Stimulated activated CD4-positive, alpha-beta T cell treated with anti-CD3 and anti-CD28 coated beads, Interleukin-4, amount 100 ng/mL, for 48 hours (primary cell): Measurements from ENCODE around the gene NOSTRIN.
"Not testable (repeated sequence)": the region's sequence is repeated elsewhere in the genome, so short reads cannot be mapped to it uniquely, and the experiment has no call there.

ENCODE experiments used
- DNase-seq, 2 donors: peaks; one replicate each; pipeline ENCODE4 v3.0.0-alpha.2; 2020; ENCODE audit warnings: low read depth in 2 of 2

Gene NOSTRIN

DNA sequence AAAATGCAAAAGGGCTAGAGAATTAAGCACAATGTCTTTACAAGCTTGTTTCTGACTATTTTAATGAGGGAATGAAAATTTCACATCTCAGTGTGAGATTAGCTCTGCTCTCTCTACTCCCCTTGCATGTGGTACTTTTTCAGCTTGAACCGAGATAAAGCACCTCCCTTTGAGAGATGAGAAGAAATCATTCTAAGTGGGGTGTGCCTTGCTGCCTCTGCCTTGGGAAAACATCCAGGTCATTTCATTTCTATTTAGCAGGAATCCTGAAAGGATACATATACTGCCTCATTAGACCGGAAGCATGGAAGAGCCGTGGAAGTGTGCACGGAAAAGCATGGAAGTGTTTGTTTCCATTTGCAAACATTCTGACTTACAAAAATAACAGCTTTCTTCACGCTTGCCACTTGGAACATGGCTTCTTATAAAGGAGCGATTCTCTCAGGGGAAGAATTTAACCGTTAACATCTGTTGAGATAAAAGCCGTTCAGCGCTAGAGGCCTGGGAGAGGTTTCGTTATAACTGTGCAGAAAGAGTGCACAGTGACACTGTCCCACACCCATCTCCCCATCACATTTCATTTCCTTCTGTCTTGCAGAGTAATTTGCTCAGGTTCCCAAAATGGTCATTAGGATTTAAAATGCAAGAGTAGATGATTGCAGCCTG lies 16.7 kb downstream of the NOSTRIN start:
- no peak for DNase-seq

- DNase-seq: no peak
Measured at GRCh38 chr2:168819829-168820489, 17.5 kb downstream of the NOSTRIN start.

DNA sequence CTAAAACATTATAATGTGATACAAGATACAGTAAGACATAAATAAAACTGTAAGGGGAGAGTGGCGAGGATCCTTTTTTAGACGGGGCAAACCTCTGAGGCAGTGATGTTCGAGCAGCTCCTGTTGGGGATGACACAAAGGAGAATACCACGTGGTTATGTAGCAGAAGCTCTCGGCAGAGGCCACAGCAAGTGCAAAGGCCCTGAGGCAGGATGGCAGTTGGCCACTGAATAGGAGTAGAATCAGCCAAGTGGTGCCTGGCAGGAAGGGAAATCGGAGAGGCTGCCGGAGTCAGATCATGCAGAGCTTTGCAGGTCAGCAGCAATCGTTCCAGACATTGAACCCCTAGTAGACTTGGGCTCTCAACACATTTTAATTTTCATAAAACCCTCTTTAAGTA lies 19.1 kb downstream of the NOSTRIN start:
- no peak for DNase-seq

DNA sequence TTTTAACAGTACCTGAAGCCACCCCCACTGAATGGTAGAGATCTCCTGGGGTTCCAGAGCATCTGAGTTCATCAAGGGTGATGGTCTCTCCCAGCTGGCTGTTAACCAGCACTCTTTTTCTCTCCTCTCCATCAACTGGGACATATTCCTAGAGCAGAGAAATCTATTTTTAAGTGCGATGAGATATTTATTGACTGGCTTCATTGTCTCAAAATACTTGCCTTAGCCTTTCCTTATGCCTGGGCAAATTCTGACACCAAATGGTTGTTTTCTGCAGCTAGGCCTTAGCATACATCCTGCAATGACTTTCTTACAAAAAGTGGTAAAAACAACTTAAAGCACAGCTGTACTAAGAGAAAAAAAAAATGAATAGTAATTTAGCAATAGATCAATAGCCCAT lies 19.6 kb downstream of the NOSTRIN start:
- DNase-seq: no peak

GRCh38 chr2:168825126-168825525 lies 22.7 kb downstream of the NOSTRIN start:
- no peak for DNase-seq

GRCh38 chr2:168830958-168831357 lies 28.5 kb downstream of the NOSTRIN start:
- no peak for DNase-seq

GRCh38 chr2:168831662-168832061 lies 29.2 kb downstream of the NOSTRIN start:
- no peak for DNase-seq

GRCh38 chr2:168835969-168836368 lies 33.5 kb downstream of the NOSTRIN start:
- DNase-seq: no peak

DNA sequence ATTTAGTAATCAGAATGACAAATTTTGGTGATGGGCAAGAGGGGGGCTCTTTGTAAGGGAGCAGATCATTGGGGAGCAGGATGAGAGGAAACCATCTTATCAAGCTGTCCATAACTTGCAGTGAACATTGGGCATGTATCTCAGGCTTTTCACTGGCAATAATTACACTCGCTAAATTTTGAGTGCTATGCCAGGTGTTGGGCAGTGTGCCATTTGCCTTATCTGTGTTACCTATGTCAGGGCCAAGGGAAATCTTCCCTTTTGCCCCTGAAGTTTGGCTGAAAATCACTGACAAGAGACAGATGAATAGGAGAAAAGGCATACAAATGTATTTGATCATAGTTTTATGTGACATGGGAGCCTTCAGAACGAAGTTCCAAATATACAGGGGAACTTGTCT lies 39.0 kb downstream of the NOSTRIN start:
- no peak for DNase-seq

GRCh38 chr2:168843253-168843652 lies 40.8 kb downstream of the NOSTRIN start:
- DNase-seq: no peak

DNA sequence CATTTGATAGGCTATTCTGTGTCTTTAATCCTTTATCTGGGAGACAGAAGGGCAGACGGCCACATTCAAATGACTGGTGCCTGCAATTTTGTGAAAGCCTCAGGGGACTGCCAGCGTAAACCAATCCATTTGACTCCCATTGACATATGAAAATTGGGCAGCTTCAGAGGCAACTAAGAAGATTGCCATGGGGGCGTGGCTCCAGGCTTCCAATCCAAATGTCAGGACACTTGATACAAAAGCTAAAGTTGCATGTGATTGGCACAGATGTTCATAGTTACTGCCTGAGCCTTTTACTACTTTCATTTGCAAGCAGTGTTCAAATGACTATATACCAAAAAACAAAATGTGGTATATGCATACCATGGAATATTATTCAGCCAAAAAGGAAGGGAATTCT lies 45.8 kb downstream of the NOSTRIN start:
- DNase-seq: no peak

GRCh38 chr2:168849610-168850009 lies 47.2 kb downstream of the NOSTRIN start:
- no peak for DNase-seq

DNA sequence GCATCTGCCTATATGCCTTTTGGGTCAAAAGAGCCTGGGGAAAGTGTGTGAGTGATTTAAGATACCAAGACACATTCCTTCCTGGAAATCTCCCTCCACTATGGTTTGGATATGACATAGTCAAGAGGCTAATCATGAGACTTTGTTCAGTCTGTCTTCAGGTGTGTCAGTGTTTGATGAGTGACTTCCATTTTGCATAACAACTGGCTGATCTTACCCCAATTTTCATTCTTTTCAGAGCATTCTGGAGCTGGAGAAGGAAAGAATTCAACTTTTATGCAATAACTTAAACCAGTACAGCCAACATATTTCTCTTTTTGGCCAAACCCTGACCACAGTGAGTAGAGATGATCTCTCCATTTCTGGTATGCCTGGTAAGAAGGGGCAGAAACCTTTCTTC lies 48.4 kb downstream of the NOSTRIN start:
- DNase-seq: no peak

DNA sequence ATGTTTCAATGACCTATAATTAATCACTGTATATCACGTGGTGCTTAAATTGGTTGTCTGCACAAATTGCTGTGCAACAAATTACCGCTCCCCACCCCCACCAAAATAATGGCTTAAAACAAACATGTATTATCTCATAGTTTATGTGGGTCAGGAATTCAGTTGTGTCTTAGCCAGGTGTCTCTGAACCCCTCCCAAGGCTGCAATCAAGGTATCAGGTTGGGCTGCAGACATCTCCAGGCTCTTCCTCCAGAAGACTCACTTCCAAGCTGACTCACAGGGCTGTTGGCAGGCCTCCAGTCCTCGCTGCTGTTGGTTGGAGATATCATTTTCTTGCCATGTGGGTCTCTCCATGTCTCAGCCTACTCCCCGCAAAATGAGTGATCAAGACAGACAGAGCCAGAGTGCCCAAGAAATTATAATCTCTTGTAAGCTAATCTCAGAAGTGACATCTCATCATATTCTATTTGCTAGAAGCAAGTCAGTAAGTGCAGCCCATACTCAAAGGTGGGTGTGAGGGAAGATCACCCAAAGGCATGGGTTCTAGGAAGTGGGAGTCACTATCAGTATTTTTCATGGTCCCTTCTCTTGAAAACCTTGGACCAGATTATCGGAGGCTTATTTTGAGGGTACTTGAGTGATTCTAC lies 49.4 kb downstream of the NOSTRIN start:
- no peak for DNase-seq

DNA sequence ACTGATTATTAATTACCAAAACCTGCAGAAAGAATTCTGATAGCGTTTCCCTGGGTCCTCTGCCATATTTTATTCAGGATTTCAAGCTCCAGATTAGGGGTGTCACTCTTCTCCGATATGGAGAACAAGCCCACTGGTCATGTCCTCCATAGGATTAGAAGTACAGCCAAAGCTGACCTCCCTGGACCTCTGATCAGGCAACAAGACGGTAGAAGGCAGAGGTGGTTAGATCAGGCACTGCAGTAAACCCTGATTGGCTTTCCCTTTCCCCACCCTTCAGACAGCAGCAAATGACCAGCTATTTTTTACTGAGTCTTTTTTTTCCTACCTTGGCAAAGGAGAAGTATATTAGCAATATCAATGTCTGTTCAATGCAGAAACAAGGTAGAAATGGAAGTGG lies 50.0 kb downstream of the NOSTRIN start:
- DNase-seq: no peak

- no peak for DNase-seq
Measured at GRCh38 chr2:168853471-168853870, 51.0 kb downstream of the NOSTRIN start.

DNA sequence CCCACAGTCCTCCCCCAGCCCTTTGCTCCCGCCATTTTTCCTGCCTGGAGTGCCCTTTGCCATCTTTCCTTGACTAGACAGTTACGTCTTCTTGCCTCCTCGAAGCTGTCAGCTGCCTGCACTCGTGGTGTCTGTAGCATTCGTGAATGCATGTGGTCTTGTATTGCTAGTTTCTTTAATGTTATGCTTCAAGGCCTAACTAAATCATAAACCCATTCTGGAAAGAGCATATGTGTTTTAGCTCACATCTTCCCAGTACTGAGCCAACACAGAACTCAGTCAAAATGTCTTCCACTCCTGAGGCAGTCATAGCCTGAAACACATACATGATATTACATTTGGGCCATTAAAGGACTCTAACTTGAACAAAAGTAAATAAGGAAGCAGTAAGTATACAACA lies 52.2 kb downstream of the NOSTRIN start:
- no peak for DNase-seq

DNA sequence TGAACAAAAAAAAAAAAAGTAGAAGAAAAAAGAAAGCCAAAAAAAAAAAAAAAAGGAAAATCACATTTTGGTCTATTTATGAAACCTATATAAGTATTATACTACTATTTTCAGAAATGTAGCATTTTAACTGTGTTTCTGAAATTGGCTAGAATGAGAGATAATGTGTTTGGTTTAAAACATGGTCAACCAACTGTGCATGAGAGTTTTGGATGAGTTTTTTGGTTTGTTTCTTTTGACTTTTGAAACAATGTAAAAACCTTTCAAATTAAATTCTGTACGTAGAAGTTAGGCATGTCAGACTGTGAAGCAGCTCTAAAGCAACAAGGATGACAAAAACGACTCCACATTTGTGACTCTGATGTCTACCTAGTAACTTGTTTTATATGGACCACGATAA lies 53.2 kb downstream of the NOSTRIN start:
- DNase-seq: no peak

GRCh38 chr2:168858146-168858545 lies 55.7 kb downstream of the NOSTRIN start:
- no peak for DNase-seq

GRCh38 chr2:168867164-168867563 lies 64.7 kb downstream of the NOSTRIN start:
- not testable (repeated sequence) for DNase-seq

DNA sequence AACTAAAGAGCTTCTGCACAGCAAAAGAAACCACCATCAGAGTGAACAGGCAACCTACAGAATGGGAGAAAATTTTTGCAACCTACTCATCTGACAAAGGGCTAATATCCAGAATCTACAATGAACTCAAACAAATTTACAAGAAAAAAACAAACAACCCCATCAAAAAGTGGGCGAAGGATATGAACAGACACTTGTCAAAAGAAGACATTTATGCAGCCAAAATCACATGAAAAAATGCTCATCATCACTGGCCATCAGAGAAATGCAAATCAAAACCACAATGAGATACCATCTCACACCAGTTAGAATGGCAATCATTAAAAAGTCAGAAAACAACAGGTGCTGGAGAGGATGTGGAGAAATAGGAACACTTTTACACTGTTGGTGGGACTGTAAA lies 67.9 kb downstream of the NOSTRIN start:
- not testable (repeated sequence) for DNase-seq

DNA sequence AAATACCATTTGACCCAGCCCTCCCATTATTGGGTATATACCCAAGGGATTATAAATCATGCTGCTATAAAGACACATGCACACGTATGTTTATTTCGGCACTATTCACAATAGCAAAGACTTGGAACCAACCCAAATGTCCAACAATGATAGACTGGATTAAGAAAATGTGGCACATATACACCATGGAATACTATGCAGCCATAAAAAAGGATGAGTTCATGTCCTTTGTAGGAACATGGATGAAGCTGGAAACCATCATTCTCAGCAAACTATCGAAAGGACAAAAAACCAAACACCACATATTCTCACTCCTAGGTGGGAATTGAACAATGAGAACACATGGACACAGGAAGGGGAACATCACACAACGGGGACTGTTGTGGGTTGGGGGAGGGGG lies 68.4 kb downstream of the NOSTRIN start:
- not testable (repeated sequence) for DNase-seq

GRCh38 chr2:168874368-168875054 lies 72.1 kb downstream of the NOSTRIN start:
- no peak for DNase-seq
